Aorta (tissue), 5 donors: ENCODE measurements around the gene SLC25A6. TPM values are rescaled to one million over a fixed set of nuclear protein-coding genes. Genes with fewer than 3 reads are reported as not detected.

ENCODE experiments used
- ATAC-seq: fragments of 200-7000 bp; cut with Tn5 transposase; one replicate; pipeline ENCODE4 v1.9.1; 2022; ENCODE audit warnings: moderate library complexity; ENCODE audit not compliant: low FRiP score
- DNase-seq, 2 donors: peaks; one replicate each; pipeline ENCODE4 v3.0.0-alpha.2; 2020
- H3K27ac ChIP-seq, 2 donors: one replicate each; pipeline ENCODE4 v1.5.1; 2013; ENCODE audit warnings: low read length in 2 of 2, mild to moderate bottlenecking in 2 of 2, moderate library complexity in 2 of 2, control low read depth in 1 of 2, inconsistent platforms in 1 of 2, low read depth in 1 of 2
- H3K27me3 ChIP-seq, 2 donors: one replicate each; pipeline ENCODE4 v1.6.1; 2013; ENCODE audit warnings: control low read depth in 1 of 2, low read length in 1 of 2, mild to moderate bottlenecking in 1 of 2, moderate library complexity in 1 of 2; ENCODE audit not compliant: insufficient read depth in 2 of 2, control insufficient read depth in 1 of 2
- H3K36me3 ChIP-seq, 2 donors: one replicate each; pipeline ENCODE4 v1.6.1; 2013; ENCODE audit warnings: control low read depth in 1 of 2, low read length in 1 of 2, mild to moderate bottlenecking in 1 of 2; ENCODE audit not compliant: insufficient read depth in 2 of 2, control insufficient read depth in 1 of 2
- H3K4me1 ChIP-seq, 2 donors: one replicate each; pipeline ENCODE4 v1.6.1; 2013; ENCODE audit warnings: low read length in 2 of 2, control low read depth in 1 of 2, mild to moderate bottlenecking in 1 of 2, moderate library complexity in 1 of 2; ENCODE audit not compliant: insufficient read depth in 2 of 2, control insufficient read depth in 1 of 2
- H3K4me3 ChIP-seq, 2 donors: one replicate each; pipeline ENCODE4 v1.5.1; 2013; ENCODE audit warnings: low read length in 2 of 2, control low read depth in 1 of 2, mild to moderate bottlenecking in 1 of 2
- H3K9me3 ChIP-seq: one replicate; pipeline ENCODE4 v1.6.1; 2013; ENCODE audit warnings: mild to moderate bottlenecking, low read length; ENCODE audit not compliant: control insufficient read depth
- WGBS, 2 donors: extraction: QIAGEN DNeasy Blood & Tissue Kit; methylation state at CpG; one replicate each; pipeline ENCODE4 v1.1.7; 2013; 5-methylcytosine and 5-hydroxymethylcytosine counted together
- intact Hi-C, 2 donors: fragments of 100-400 bp; cut with DNase I; formaldehyde crosslinking; loops; one replicate each; pipeline versions ENCODE4 v1.14.2 to v1.15.0; 2022
- polyA plus RNA-seq, 2 donors: library from polyadenylated mRNA; stranded (reverse); fragments of 200-250 nt; gene quantifications; one replicate each; pipeline ENCODE4 v1.2.3, GENCODE V29; 2013
- total RNA-seq, 2 donors: library from RNA; stranded (reverse); fragmentation: NEBNext Ultra II Directional; extraction: Animal tissue kit (Norgen Biotek cat#: 25700); gene quantifications; one replicate each; pipeline ENCODE4 v1.2.1, GENCODE V29; 2021
- donor health status: healthy with polysubstance abuse.
- donor health status: Bipolar disorder and iron deficiency.
- donor health status: DM: no; HTN: no; CAD: no.
- donor health status: DM: no; HTN: no; CAD: no.
- donor health status: DM: yes; HTN: yes; CAD: no.

SLC25A6 gene
- total and polyA plus RNA-seq, 4 donors = 207 to 348 (median 264) TPM

GRCh38 chrX:1403228-1403627 lies 11.3 kb upstream of the SLC25A6 start:
- ATAC-seq = no peak
- Histone ChIP-seq H3K27me3 (no peaks in the 10 kb centered on the region), H3K9me3 (no peaks in the 10 kb centered on the region), H3K27ac (no peak overlapping the region), H3K36me3 (peaks cover 3 to 13% of the 10 kb centered on the region in 2 donors), H3K4me3 (no peak overlapping the region), H3K4me1 (no peaks in the 10 kb centered on the region)
- intact Hi-C loops = no loop called here
- WGBS, 2 donors = 97 to 98% methylated on average over 10 of the region's 10 CpGs
- DNase-seq = peak; percentile 37 to 41

- no peak for ATAC-seq
- Histone ChIP-seq H3K27ac (no peak overlapping the region), H3K4me1 (no peaks in the 10 kb centered on the region), H3K9me3 (no peaks in the 10 kb centered on the region), H3K36me3 (peaks cover 0 to 7% of the 10 kb centered on the region in 2 donors), H3K4me3 (no peak overlapping the region), H3K27me3 (no peaks in the 10 kb centered on the region)
- intact Hi-C loops = no loop called here
- 86 to 88% methylated on average over 30 of the region's 30 CpGs for WGBS, 2 donors
- DNase-seq = peak; percentile 38 to 59
These were observed 9.9 kb upstream of the SLC25A6 start for GRCh38 chrX:1401611-1402430.

- intact Hi-C loops = no loop called here
- Histone ChIP-seq H3K27me3 (no peaks in the 10 kb centered on the region), H3K27ac (no peak overlapping the region), H3K4me1 (no peaks in the 10 kb centered on the region), H3K4me3 (no peak overlapping the region), H3K36me3 (peaks cover 0 to 5% of the 10 kb centered on the region in 2 donors), H3K9me3 (no peaks in the 10 kb centered on the region)
- DNase-seq (peak; percentile 34 to 52), ATAC-seq (no peak)
- 83 to 85% methylated on average over 27 of the region's 27 CpGs for WGBS, 2 donors
These were observed 9.0 kb upstream of the SLC25A6 start for GRCh38 chrX:1400742-1401471.

- Histone ChIP-seq H3K9me3 (no peaks in the 10 kb centered on the region), H3K36me3 (peaks cover 0 to 5% of the 10 kb centered on the region in 2 donors), H3K4me3 (no peak overlapping the region), H3K27me3 (no peaks in the 10 kb centered on the region), H3K27ac (no peak overlapping the region), H3K4me1 (no peaks in the 10 kb centered on the region)
- DNase-seq (peak; percentile 19 to 29), ATAC-seq (no peak)
- intact Hi-C loops = no loop called here
- 94 to 96% methylated on average over 12 of the region's 12 CpGs for WGBS, 2 donors
These were observed 8.1 kb upstream of the SLC25A6 start for GRCh38 chrX:1400049-1400448.

GRCh38 chrX:1398431-1399340 lies 6.8 kb upstream of the SLC25A6 start:
- Histone ChIP-seq H3K27me3 (no peaks in the 10 kb centered on the region), H3K9me3 (no peaks in the 10 kb centered on the region), H3K36me3 (peaks cover 0 to 3% of the 10 kb centered on the region in 2 donors), H3K4me1 (no peaks in the 10 kb centered on the region), H3K27ac (no peak overlapping the region), H3K4me3 (no peak overlapping the region)
- ATAC-seq (no peak), DNase-seq (peak; percentile 50 to 77)
- WGBS, 2 donors = 84 to 86% methylated on average over 29 of the region's 29 CpGs
- intact Hi-C loops = loop anchor here in 1 of 2 donors (5.0 kb wide), 1 partner anchor 39 kb away; no protein-coding TSS in a partner anchor

GRCh38 chrX:1397441-1398270 lies 5.7 kb upstream of the SLC25A6 start:
- Histone ChIP-seq H3K9me3 (no peaks in the 10 kb centered on the region), H3K27ac (no peak overlapping the region), H3K4me1 (no peaks in the 10 kb centered on the region), H3K36me3 (no peaks in the 10 kb centered on the region), H3K4me3 (no peak overlapping the region), H3K27me3 (no peaks in the 10 kb centered on the region)
- intact Hi-C loops = loop anchor here in 1 of 2 donors (5.0 kb wide), 1 partner anchor 40 kb away; no protein-coding TSS in a partner anchor
- WGBS, 2 donors = 91 to 94% methylated on average over 29 of the region's 29 CpGs
- DNase-seq (peak; percentile 17 to 42), ATAC-seq (no peak)

- no peak overlapping the region for H3K4me3 ChIP-seq
- H3K27ac ChIP-seq = no peak overlapping the region
- no peaks in the 10 kb centered on the region for H3K4me1 ChIP-seq
- H3K36me3 ChIP-seq = no peaks in the 10 kb centered on the region
- intact Hi-C loops = loop anchor here in 1 of 2 donors (5.0 kb wide), 1 partner anchor 40 kb away; no protein-coding TSS in a partner anchor
- ATAC-seq = no peak
- H3K9me3 ChIP-seq = no peaks in the 10 kb centered on the region
- WGBS, 2 donors = 88 to 89% methylated on average over 15 of the region's 15 CpGs
- peak in 1 of 2 donors; percentile 67 for DNase-seq
- H3K27me3 ChIP-seq = no peaks in the 10 kb centered on the region
These were observed 5.1 kb upstream of the SLC25A6 start for GRCh38 chrX:1397001-1397400.
